T-helper 2 cell treated with Interferon-gamma antibody and Interleukin-4, amounts not matched to agents 5 μg/mL and 100 μg/mL, for 36 hours (primary cell): ENCODE measurements around the gene GRIN1.
A peak's percentile ranks its signal among the peaks of the same experiment; 100 is the strongest.

Experiments used
- DNase-seq: peaks from one replicate; pipeline ENCODE4 v3.0.0; 2021; ENCODE audit warnings: low spot score
- H3K27ac Mint-ChIP-seq: one replicate; pipeline ENCODE4 v1.8.0; 2021; ENCODE audit warnings: mild to moderate bottlenecking, mixed read lengths
- H3K27me3 Mint-ChIP-seq: one replicate; pipeline ENCODE4 v1.8.0; 2021; ENCODE audit warnings: low read depth, mixed read lengths
- H3K36me3 Mint-ChIP-seq: one replicate; pipeline ENCODE4 v1.8.0; 2021; ENCODE audit warnings: low read depth, mixed read lengths
- H3K4me1 Mint-ChIP-seq: one replicate; pipeline ENCODE4 v1.8.0; 2021; ENCODE audit warnings: low read depth, mixed read lengths
- H3K4me3 Mint-ChIP-seq: one replicate; pipeline ENCODE4 v1.8.0; 2022; ENCODE audit warnings: mild to moderate bottlenecking, moderate library complexity, mixed read lengths
- H3K9me3 Mint-ChIP-seq: one replicate; pipeline ENCODE4 v1.8.0; 2021; ENCODE audit warnings: mixed read lengths

Gene GRIN1

GRCh38 chr9:137166380-137167229 is 27.7 kb downstream of the GRIN1 start:
- Mint-ChIP-seq H3K9me3 (no peaks in the 10 kb centered on the region), H3K27me3 (peaks cover 30% of the 10 kb centered on the region), H3K4me3 (no peak overlapping the region), H3K4me1 (no peaks in the 10 kb centered on the region), H3K36me3 (no peaks in the 10 kb centered on the region), H3K27ac (no peak overlapping the region)
- no peak for DNase-seq

GRCh38 chr9:137167277-137167746 is 28.4 kb downstream of the GRIN1 start:
- DNase-seq, result no peak
- no peaks in the 10 kb centered on the region for H3K36me3 Mint-ChIP-seq
- no peaks in the 10 kb centered on the region for H3K4me1 Mint-ChIP-seq
- no peak overlapping the region for H3K4me3 Mint-ChIP-seq
- no peaks in the 10 kb centered on the region for H3K9me3 Mint-ChIP-seq
- H3K27ac Mint-ChIP-seq, result no peak overlapping the region
- H3K27me3 Mint-ChIP-seq, result peaks cover 29% of the 10 kb centered on the region

DNA sequence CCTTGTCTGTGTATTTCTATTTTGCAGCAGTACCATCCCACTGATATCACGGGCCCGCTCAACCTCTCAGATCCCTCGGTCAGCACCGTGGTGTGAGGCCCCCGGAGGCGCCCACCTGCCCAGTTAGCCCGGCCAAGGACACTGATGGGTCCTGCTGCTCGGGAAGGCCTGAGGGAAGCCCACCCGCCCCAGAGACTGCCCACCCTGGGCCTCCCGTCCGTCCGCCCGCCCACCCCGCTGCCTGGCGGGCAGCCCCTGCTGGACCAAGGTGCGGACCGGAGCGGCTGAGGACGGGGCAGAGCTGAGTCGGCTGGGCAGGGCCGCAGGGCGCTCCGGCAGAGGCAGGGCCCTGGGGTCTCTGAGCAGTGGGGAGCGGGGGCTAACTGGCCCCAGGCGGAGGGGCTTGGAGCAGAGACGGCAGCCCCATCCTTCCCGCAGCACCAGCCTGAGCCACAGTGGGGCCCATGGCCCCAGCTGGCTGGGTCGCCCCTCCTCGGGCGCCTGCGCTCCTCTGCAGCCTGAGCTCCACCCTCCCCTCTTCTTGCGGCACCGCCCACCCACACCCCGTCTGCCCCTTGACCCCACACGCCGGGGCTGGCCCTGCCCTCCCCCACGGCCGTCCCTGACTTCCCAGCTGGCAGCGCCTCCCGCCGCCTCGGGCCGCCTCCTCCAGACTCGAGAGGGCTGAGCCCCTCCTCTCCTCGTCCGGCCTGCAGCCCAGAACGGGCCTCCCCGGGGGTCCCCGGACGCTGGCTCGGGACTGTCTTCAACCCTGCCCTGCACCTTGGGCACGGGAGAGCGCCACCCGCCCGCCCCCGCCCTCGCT is 29.0 kb downstream of the GRIN1 start:
- no peaks in the 10 kb centered on the region for H3K9me3 Mint-ChIP-seq
- DNase-seq, result no peak
- H3K36me3 Mint-ChIP-seq, result no peaks in the 10 kb centered on the region
- no peaks in the 10 kb centered on the region for H3K4me1 Mint-ChIP-seq
- no peak overlapping the region for H3K4me3 Mint-ChIP-seq
- peaks cover 29% of the 10 kb centered on the region for H3K27me3 Mint-ChIP-seq
- no peak overlapping the region for H3K27ac Mint-ChIP-seq

DNA sequence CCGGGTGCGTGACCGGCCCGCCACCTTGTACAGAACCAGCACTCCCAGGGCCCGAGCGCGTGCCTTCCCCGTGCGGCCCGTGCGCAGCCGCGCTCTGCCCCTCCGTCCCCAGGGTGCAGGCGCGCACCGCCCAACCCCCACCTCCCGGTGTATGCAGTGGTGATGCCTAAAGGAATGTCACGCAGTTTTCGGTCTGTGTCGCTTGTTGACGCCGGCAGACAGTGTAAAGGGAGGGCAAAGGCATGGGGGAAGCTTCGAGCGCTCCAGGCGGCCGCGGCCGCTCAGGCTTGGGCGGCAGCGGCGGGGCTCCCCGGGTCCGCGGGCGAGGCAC is 29.6 kb downstream of the GRIN1 start:
- Mint-ChIP-seq H3K27me3 (peaks cover 33% of the 10 kb centered on the region), H3K4me3 (peak overlapping the region; percentile 29), H3K36me3 (no peaks in the 10 kb centered on the region), H3K27ac (no peak overlapping the region), H3K4me1 (no peaks in the 10 kb centered on the region), H3K9me3 (no peaks in the 10 kb centered on the region)
- no peak for DNase-seq

- no peak overlapping the region for H3K27ac Mint-ChIP-seq
- H3K36me3 Mint-ChIP-seq, result no peaks in the 10 kb centered on the region
- peak overlapping the region; percentile 66 for H3K4me3 Mint-ChIP-seq
- no peak for DNase-seq
- H3K4me1 Mint-ChIP-seq, result no peaks in the 10 kb centered on the region
- peaks cover 32% of the 10 kb centered on the region for H3K27me3 Mint-ChIP-seq
- H3K9me3 Mint-ChIP-seq, result no peaks in the 10 kb centered on the region
Observed at GRCh38 chr9:137168904-137169856, 30.2 kb downstream of the GRIN1 start.

DNA sequence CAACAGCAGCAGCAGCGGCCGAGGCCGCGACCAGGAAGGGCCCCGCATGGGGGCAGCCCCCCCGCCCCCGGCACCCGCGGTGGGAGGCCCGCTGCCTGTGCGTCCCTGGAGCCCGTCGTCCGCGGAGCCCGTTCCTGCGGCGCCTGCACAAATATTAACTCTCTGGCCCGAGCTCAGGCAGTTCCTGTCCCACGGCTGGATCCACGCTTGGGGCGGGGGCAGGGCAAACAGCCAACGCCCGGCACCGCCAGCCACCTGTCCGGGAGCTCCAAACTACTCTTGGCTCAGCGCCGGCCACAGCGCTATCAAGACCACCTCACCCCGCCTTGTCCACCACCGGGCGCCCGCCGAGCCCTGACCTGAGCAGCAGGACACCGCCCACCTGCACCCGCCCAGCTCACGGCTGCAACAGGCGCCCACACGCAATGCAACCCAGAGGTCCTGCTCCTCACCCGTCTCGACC is 31.0 kb downstream of the GRIN1 start, which contains the start of gene LRRC26:
TSS of gene LRRC26 (minus strand) at position 156 of the 463 bp plus-strand sequence. CDS start at position 48, 108 bp downstream.
- no peaks in the 10 kb centered on the region for H3K36me3 Mint-ChIP-seq
- no peaks in the 10 kb centered on the region for H3K4me1 Mint-ChIP-seq
- no peak for DNase-seq
- H3K4me3 Mint-ChIP-seq, result peak within 1 kb of the TSS; percentile 66
- no peaks in the 10 kb centered on the region for H3K9me3 Mint-ChIP-seq
- H3K27me3 Mint-ChIP-seq, result peaks cover 31% of the 10 kb centered on the region
- no peak within 1 kb of the TSS for H3K27ac Mint-ChIP-seq

- Mint-ChIP-seq H3K4me3 (no peak overlapping the region), H3K36me3 (no peaks in the 10 kb centered on the region), H3K27me3 (peaks cover 31% of the 10 kb centered on the region), H3K9me3 (no peaks in the 10 kb centered on the region), H3K4me1 (no peaks in the 10 kb centered on the region), H3K27ac (no peak overlapping the region)
- no peak for DNase-seq
Observed at GRCh38 chr9:137170486-137171148, 31.7 kb downstream of the GRIN1 start.

- no peaks in the 10 kb centered on the region for H3K36me3 Mint-ChIP-seq
- no peak overlapping the region for H3K4me3 Mint-ChIP-seq
- no peaks in the 10 kb centered on the region for H3K9me3 Mint-ChIP-seq
- no peak overlapping the region for H3K27ac Mint-ChIP-seq
- DNase-seq, result no peak
- H3K4me1 Mint-ChIP-seq, result no peaks in the 10 kb centered on the region
- peaks cover 31% of the 10 kb centered on the region for H3K27me3 Mint-ChIP-seq
Observed at GRCh38 chr9:137171149-137171900, 32.4 kb downstream of the GRIN1 start.

DNA sequence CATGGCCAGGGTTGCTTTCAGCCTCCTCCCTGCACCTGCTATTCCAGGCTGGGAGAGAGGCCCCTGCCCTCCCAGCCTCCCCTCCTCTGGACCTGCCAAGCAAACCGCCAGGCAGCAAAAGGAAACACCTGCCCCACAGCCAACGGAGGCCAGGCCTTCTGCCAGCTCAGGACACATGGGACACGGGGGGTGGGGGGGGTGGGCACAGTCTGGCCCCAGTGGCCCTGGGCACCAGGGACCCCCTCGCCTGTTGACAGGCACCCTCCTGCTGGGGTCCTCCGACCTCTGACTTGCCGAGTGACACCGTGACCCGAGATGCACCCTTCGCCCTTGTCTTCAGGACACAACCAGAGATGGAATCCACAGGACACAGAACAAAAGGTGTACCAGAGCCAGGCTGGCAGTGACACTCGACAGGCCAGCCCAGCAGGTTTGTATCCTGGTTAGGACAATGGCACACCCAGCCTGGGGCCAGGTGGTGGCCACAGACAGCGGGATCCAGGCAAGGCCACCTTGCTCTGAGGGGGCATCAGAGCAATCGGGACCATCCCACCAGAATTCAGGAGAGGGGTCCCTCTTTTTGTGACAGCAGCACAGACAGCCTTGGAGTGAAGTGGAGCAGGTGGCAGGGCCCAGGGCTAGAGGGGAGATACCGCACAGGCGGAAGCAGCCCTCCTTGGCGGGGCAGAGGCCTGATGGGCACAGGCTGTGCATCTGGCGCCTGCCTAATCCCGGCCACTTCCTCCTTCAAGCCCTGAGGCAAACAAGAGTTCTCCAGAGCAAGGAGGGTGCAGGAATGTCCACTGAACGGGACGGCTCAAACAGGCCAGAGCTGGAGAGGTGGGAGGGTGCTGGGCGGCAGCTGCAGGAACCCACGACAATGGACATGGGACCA is 34.2 kb downstream of the GRIN1 start:
- Mint-ChIP-seq H3K36me3 (peaks cover 4% of the 10 kb centered on the region), H3K27ac (no peak overlapping the region), H3K27me3 (peaks cover 24% of the 10 kb centered on the region), H3K4me3 (no peak overlapping the region), H3K9me3 (no peaks in the 10 kb centered on the region), H3K4me1 (no peaks in the 10 kb centered on the region)
- no peak for DNase-seq

GRCh38 chr9:137173796-137174664 is 35.1 kb downstream of the GRIN1 start:
- H3K4me3 Mint-ChIP-seq, result no peak overlapping the region
- DNase-seq, result no peak
- peaks cover 22% of the 10 kb centered on the region for H3K27me3 Mint-ChIP-seq
- no peak overlapping the region for H3K27ac Mint-ChIP-seq
- no peaks in the 10 kb centered on the region for H3K9me3 Mint-ChIP-seq
- peaks cover 4% of the 10 kb centered on the region for H3K36me3 Mint-ChIP-seq
- H3K4me1 Mint-ChIP-seq, result no peaks in the 10 kb centered on the region

DNA sequence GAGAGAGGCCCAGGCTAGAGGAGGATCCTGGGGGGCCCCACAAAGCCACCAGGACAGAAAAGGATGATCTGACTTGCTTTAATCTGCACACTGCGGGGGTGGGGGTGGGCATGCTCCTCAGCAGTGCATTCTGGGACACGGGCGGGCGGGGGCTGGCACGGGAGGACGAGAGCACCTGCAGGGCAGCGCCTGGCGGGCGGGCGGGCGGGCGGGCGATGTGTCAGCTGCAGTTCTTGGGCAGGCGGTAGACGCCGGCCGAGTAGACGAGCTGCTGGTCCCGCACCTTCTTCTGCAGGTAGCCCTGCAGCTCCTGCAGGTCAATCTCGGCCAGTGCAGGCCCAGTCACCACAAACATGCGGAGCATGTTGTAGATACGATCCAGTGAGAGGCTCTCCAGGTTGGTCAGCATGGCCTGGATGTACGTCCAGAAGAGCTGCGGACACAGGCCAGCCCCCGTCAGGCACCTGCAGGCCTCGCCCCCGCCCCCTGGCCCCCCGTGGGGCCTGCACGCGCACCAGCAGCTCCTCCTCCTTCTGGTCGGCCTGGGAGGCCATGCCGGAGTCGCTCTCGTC is 35.9 kb downstream of the GRIN1 start:
- DNase-seq, result no peak
- Mint-ChIP-seq H3K27me3 (peaks cover 22% of the 10 kb centered on the region), H3K4me3 (no peak overlapping the region), H3K27ac (no peak overlapping the region), H3K9me3 (no peaks in the 10 kb centered on the region), H3K4me1 (no peaks in the 10 kb centered on the region), H3K36me3 (peaks cover 4% of the 10 kb centered on the region)
